Stimulated activated naive CD8-positive, alpha-beta T cell treated with anti-CD3 and anti-CD28 coated beads, Interleukin-15, amount 100 ng/mL, for 72 hours (primary cell): Measurements from ENCODE around the gene NEK4.

Experiments
- ATAC-seq: fragments of 150-1000 bp; cut with Tn5 transposase; 2 replicates; pipeline ENCODE4 v1.10.0; 2021; ENCODE audit warnings: mild to moderate bottlenecking, moderate library complexity
- DNase-seq, 2 donors: peaks; one replicate each; pipeline ENCODE4 v3.0.0; 2021 to 2022
- H3K27ac Mint-ChIP-seq, 2 donors: one replicate each; pipeline ENCODE4 v1.8.0; 2022; ENCODE audit warnings: mild to moderate bottlenecking in 2 of 2, mixed read lengths in 2 of 2, moderate library complexity in 2 of 2
- H3K27me3 Mint-ChIP-seq: one replicate; pipeline ENCODE4 v1.8.0; 2022; ENCODE audit warnings: mixed read lengths
- H3K4me1 Mint-ChIP-seq: one replicate; pipeline ENCODE4 v1.8.0; 2022; ENCODE audit warnings: mild to moderate bottlenecking, mixed read lengths
- H3K4me3 Mint-ChIP-seq, 2 donors: one replicate each; pipeline ENCODE4 v1.8.0; 2022; ENCODE audit warnings: mild to moderate bottlenecking in 2 of 2, mixed read lengths in 2 of 2, moderate library complexity in 1 of 2
- H3K9me3 Mint-ChIP-seq, 2 donors: one replicate each; pipeline ENCODE4 v1.8.0; 2022; ENCODE audit warnings: mixed read lengths in 2 of 2

NEK4 gene

DNA sequence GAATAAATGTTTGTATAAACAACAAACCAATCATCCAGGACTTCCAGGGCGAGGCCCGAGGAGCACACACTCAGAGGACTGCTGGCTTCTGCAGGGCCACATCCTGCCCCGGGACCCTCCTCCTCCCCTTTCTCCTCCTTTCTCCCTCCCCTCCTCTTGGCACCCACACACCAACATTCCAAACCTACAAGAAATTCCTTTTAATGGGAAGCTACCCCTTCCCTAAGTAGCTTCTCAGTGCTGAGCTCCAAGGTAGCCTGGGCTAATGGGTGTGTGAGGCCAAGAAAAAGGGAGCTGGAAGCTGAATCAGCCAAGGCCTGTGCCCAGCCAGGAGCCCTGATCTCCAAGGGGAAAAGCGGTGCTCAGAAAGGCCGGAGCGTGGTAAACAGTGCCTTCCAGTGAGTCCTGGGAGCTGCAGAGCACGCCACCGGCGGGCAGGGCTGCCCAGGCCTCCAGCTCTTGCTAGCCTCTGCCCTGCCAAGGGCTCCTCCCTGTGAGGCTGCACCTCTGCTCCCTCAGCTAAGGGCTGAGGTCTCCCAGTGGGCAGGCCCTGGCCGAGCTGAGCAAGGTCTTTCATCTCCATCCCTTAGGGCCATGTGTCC is 27.7 kb upstream of the NEK4 start:
- ATAC-seq (no peak), DNase-seq (no peak)
- H3K4me1 Mint-ChIP-seq = no peaks in the 10 kb centered on the region
- no peaks in the 10 kb centered on the region for H3K27me3 Mint-ChIP-seq
- no peaks in the 10 kb centered on the region for H3K9me3 Mint-ChIP-seq
- no peak overlapping the region for H3K4me3 Mint-ChIP-seq
- H3K27ac Mint-ChIP-seq = no peak overlapping the region

DNA sequence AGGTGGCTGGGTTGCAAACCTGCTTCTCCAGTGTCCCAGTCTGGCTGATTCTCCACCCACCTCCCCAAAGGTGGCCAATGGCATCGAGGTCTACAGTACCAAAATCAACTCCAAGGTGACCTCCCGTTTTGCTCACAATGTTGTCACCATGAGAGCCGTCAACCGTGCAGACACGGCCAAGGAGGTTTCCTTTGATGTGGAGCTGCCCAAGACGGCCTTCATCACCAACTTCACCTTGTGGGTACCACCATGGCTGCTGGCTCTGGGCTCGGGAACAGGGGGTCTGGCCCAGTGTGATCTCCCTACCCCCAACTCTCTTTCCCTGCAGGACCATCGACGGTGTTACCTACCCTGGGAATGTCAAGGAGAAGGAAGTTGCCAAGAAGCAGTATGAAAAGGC is 25.7 kb upstream of the NEK4 start:
- ATAC-seq = no peak
- DNase-seq = no peak
- Mint-ChIP-seq H3K9me3 (no peaks in the 10 kb centered on the region), H3K27ac (no peak overlapping the region), H3K4me1 (no peaks in the 10 kb centered on the region), H3K27me3 (no peaks in the 10 kb centered on the region), H3K4me3 (no peak overlapping the region)

DNA sequence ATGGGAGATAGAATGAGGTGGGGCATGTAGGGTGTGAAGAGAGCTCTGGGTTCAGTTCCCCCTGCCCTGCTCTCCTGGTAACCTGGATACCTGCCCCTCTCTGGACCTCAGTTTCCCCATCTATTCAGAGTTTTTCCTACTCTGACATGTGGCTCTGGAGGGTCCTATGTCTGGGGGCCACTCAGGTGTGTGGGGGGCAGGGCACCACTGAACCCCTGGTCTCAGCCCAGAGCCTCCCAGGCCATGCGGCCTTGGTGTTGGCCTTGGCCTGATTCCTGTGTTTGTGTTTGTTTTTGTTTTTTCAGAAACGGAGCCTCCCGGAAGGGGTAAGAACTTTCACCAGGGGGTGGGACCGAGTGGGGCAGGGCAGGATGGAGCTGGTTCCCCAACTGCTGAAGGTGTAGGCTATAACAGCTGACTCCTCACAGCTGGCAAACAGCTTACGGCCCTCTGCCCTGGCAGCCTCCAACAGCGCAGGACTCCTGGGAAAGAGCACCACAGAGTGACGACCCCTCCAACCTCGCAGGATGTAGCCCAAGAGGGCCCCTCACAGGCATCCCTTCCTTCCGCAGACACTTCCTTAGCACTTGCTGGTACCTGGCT is 24.7 kb upstream of the NEK4 start:
- Mint-ChIP-seq H3K4me3 (no peak overlapping the region), H3K27ac (no peak overlapping the region), H3K27me3 (no peaks in the 10 kb centered on the region), H3K9me3 (no peaks in the 10 kb centered on the region), H3K4me1 (no peaks in the 10 kb centered on the region)
- ATAC-seq = no peak
- DNase-seq = no peak

DNA sequence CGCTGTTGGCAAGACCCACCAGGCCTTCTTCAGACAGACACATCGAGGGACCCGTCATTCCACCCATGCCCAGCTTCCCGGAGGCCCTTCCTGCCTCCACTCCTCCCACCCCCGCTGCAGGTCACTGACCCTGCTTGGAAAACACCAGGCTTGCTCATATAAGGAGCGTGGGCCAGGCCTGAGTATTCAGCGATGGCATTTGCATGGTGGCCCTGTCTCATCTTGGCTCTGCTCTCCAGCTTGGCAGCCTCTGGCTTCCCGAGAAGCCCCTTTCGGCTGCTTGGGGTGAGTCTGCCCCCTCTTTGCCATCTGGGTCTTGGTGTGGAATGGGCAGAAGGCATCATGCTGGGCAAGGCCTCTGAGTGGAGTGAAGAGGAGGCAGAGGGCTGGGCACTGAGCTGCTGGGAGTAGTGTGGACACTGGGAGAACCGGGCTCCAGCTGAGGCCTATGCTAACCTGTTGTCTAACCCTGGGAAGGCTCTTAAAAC is 23.9 kb upstream of the NEK4 start, which contains the start of gene ITIH3:
TSS of gene ITIH3 (plus strand) at position 185 of the 488 bp plus-strand sequence. CDS start at position 193, 8 bp downstream.
- Mint-ChIP-seq H3K4me1 (no peaks in the 10 kb centered on the region), H3K27me3 (no peaks in the 10 kb centered on the region), H3K9me3 (no peaks in the 10 kb centered on the region), H3K4me3 (no peak within 1 kb of the TSS), H3K27ac (peak within 1 kb of the TSS in 1 of 2 donors; percentile 56)
- ATAC-seq = no peak
- DNase-seq = no peak

DNA sequence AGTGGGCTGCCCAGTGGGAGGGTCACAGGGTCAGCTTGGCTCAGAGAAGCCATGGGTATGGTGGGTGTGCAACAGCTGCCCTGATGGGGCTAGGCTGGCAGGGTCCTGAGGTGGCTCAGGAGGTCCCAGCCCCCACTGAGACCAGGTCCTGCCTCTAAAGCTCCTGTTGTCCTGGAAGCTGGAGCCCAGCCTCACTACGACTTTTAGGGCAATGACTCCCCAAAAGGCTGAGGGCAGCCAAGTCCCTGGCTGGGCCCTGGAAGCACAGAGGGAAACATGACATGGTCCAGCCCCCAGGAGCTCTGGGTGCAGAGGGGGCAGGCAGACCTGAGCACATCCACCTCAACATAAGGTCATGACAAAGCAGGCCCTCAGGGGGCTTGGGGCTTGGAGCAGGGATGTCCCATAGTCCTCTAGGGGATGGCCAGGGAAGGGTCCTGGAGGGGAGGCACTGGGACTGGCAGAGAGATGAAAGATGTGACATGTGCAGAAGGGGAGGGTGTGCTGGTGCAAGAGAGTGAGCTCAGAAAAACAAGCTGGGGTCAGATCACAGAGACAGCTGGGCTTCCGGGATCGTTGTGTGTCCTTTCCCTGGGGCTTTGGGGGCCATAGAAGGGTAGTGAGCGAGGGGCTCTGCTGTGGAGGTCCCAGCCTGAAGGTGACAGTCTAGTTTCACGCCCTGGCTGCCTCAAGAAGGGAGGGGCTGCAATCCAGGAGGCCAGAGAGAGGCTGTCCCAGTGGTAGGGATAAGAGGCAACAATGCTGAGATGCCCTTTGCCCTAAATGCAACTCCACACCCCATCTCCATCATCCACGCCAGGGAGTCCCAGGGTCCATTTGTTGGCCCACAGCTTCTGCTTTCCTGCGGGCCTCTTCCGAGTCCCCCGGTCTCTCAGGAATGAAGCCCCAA is 23.2 kb upstream of the NEK4 start:
- no peaks in the 10 kb centered on the region for H3K9me3 Mint-ChIP-seq
- DNase-seq (no peak), ATAC-seq (no peak)
- peak overlapping the region in 1 of 2 donors; percentile 56 for H3K27ac Mint-ChIP-seq
- H3K27me3 Mint-ChIP-seq = no peaks in the 10 kb centered on the region
- no peaks in the 10 kb centered on the region for H3K4me1 Mint-ChIP-seq
- H3K4me3 Mint-ChIP-seq = no peak overlapping the region

DNA sequence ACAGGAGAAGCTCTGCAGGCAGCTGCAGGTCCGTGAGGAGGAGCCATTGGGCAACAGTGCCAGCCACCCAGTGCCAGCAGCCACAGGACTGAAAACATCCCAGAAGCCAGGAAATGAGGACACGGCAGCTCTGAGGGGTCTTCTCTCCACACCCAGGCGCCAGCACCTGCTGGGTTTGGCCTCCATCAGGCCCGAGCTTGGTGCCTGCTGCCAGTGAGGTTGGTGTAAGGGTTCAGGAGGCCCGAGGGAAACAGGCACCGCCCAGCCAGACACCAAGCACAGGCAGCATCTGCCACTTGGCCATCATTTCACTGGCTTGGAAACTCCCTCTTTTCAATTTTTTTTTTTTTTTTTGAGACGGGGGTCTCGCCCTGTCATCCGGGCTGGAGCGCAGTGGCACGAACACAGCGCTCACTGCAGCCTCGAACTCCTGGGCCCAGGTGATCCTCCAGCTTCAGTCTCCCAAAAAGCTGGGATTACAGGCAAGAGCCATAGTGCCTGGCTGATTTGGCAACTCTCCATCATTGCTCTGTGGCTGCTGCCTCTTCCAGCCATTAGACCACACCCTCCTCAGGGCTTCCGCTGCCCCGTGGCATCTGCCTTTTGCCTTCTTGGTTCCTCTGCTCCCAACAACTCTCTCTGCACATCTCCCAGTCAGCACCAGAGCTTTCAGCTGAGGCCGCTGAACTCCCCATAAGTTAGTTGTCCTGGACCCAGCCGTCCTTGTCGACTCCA is 22.4 kb upstream of the NEK4 start:
- Mint-ChIP-seq H3K27me3 (no peaks in the 10 kb centered on the region), H3K4me3 (no peak overlapping the region), H3K4me1 (no peaks in the 10 kb centered on the region), H3K27ac (no peak overlapping the region), H3K9me3 (no peaks in the 10 kb centered on the region)
- DNase-seq (no peak), ATAC-seq (no peak)

DNA sequence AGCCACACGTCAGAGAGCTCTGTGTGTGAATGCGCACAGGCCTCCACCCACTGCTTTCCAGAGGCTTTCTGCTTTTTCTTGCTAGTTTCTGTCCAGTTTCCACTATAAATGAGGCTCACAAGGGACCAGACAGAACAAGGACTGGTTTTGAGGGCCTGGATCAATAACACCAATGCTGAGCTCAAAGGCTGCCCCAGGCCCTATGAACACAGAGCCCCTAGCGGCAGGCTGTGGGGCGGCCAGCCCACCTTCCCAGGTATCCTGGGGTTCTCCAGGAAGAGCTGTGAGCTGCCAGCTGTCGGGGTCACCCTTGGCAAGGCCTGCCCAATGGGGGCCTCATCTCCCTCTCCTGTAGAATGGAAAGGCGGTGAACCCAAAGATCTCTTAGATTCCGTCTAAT is 21.7 kb upstream of the NEK4 start:
- Mint-ChIP-seq H3K27ac (peak overlapping the region; percentile 30 to 68), H3K4me3 (no peak overlapping the region), H3K4me1 (no peaks in the 10 kb centered on the region), H3K9me3 (no peaks in the 10 kb centered on the region), H3K27me3 (no peaks in the 10 kb centered on the region)
- DNase-seq (no peak), ATAC-seq (no peak)

DNA sequence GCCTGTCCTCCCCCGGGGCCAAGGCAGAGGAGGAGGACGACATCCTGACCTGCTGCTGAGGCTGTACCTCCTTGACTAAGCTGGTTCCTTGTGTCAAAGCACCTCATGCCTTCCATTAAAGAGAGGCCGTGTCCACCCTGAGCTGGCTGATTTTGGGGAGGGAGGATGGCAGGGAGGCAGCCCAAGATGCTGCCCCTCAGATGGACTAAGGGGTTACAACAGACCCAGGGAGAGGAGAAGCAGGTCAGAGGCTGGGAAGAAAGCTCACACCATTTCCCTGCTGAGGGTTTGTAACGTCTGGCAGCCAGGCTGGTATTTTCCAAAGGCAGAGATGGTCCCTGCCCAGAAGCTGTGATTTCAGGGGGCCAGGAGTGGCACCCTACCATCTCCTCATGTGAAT is 21.2 kb upstream of the NEK4 start:
- no peaks in the 10 kb centered on the region for H3K9me3 Mint-ChIP-seq
- DNase-seq (no peak), ATAC-seq (no peak)
- H3K4me3 Mint-ChIP-seq = no peak overlapping the region
- H3K27ac Mint-ChIP-seq = no peak overlapping the region
- H3K4me1 Mint-ChIP-seq = no peaks in the 10 kb centered on the region
- no peaks in the 10 kb centered on the region for H3K27me3 Mint-ChIP-seq

DNA sequence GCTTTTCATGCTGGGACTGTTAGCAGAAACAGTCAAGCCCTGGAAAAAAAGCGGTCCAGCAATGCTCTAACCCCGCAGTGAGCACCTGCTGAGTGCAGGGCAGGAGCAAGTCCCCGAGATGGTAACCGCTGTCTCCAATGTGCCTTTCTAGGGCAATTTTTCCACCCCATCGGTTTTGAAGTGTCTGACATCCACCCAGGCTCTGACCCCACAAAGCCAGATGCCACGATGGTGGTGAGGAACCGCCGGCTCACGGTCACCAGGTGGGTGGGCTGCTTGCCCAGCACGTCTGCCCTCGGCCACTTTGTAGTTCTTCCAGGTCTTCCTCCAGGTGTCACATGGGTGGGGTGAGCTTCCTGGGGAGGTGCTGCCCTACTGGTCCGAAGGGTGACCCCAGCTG is 20.6 kb upstream of the NEK4 start:
- no peak overlapping the region for H3K27ac Mint-ChIP-seq
- DNase-seq (no peak), ATAC-seq (no peak)
- H3K4me3 Mint-ChIP-seq = no peak overlapping the region
- H3K9me3 Mint-ChIP-seq = no peaks in the 10 kb centered on the region
- H3K4me1 Mint-ChIP-seq = no peaks in the 10 kb centered on the region
- no peaks in the 10 kb centered on the region for H3K27me3 Mint-ChIP-seq

DNA sequence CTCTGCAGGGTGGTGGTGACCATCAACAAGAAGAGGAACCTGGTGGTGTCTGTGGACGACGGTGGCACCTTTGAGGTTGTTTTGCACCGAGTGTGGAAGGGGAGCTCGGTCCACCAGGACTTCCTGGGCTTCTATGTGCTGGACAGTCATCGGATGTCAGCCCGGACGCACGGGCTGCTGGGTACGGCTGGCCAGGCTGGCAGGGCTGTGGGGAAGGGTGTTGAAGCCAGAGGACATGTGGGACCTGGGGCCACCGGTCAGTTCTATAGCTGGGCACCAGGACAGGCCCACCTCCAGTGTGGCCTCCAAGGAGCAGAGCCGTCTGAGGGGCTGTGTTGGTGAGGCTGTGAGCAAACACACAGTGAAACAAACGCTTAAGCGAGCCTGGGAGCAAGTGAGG is 20.0 kb upstream of the NEK4 start:
- no peak overlapping the region for H3K27ac Mint-ChIP-seq
- H3K4me3 Mint-ChIP-seq = no peak overlapping the region
- H3K9me3 Mint-ChIP-seq = no peaks in the 10 kb centered on the region
- H3K27me3 Mint-ChIP-seq = no peaks in the 10 kb centered on the region
- no peak for DNase-seq
- H3K4me1 Mint-ChIP-seq = no peaks in the 10 kb centered on the region
- ATAC-seq = no peak

DNA sequence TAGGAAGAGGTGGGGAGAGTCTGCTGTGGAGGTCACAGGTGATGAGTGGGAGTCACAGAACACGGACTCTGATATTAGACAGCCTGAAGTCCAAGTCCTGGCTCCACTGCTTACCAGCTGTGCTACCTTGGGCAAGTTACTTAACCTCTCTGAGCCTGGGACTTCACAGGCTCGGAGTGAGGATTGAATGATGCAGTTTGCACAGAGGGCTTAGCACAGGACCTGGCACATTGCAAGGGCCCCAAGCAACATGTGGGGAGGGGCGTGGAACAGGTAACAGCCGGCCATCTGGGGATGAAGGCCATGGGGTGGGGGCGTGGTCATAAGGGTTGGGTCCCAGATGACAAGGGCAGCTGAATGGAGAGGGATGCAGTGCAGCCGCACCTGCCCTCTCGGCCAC is 19.6 kb upstream of the NEK4 start:
- no peak for ATAC-seq

DNA sequence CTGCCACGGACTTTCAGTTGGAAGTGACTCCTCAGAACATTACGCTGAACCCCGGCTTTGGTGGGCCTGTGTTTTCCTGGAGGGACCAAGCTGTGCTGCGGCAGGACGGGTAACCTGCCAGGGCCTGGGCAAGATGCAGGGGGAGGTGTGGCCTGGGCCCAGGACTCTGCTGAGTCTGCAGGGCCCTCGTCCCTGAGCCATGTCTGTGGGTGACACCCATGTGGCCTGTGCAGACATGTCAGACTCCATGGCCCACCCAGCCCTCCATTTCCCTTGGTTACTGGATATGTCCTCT is 19.0 kb upstream of the NEK4 start:
- Mint-ChIP-seq H3K27me3 (no peaks in the 10 kb centered on the region), H3K9me3 (no peaks in the 10 kb centered on the region), H3K4me3 (no peak overlapping the region), H3K4me1 (no peaks in the 10 kb centered on the region), H3K27ac (no peak overlapping the region)
- no peak for DNase-seq
- no peak for ATAC-seq

More for the DNA sequence above, 19.6 kb upstream of the NEK4 start:
- no peaks in the 10 kb centered on the region for H3K27me3 Mint-ChIP-seq
- H3K9me3 Mint-ChIP-seq = no peaks in the 10 kb centered on the region
- no peak overlapping the region for H3K27ac Mint-ChIP-seq
- no peak for DNase-seq
- no peaks in the 10 kb centered on the region for H3K4me1 Mint-ChIP-seq
- no peak overlapping the region for H3K4me3 Mint-ChIP-seq

DNA sequence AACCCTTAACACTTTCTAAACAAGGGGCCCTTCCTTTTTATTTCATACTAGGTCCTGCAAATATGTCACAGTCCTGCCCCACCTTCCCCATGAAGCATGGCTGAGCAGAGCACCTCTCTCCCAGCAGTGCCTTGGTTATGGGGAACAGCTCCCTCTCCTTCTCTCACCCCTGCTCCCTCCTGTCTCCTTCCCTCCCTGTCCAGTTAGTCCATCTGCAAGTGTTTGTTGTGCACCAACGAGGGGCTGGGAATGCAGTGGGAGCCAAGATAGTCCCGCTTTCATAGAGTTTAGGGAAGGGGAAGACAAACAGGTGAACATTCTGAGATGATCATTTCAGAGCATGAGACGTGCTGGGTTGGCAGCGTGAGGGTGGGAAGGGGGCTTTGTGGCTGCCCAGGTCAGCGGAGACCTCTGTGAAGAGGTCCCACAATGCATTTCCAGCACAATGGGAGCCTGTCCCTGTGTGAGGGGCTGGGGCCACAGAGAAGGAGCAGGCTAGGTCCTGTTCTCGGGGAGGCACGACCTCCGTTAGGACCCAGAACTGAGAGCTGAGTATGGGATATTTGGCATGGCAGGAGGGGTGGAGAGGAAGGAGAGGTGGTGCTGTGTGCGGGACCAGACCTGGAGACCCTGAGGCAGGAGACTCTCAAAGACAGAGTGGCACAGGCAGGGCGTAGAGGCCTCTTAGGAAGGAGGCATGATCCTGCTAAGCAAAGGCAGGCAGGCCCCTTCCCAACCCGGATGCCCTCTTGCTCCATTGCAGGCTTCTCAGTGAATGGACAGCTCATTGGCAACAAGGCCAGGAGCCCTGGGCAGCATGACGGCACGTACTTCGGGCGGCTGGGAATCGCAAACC is 18.4 kb upstream of the NEK4 start:
- Mint-ChIP-seq H3K9me3 (no peaks in the 10 kb centered on the region), H3K4me3 (no peak overlapping the region), H3K27ac (peak overlapping the region in 1 of 2 donors; percentile 72), H3K27me3 (no peaks in the 10 kb centered on the region), H3K4me1 (no peaks in the 10 kb centered on the region)
- DNase-seq (no peak), ATAC-seq (no peak)

DNA sequence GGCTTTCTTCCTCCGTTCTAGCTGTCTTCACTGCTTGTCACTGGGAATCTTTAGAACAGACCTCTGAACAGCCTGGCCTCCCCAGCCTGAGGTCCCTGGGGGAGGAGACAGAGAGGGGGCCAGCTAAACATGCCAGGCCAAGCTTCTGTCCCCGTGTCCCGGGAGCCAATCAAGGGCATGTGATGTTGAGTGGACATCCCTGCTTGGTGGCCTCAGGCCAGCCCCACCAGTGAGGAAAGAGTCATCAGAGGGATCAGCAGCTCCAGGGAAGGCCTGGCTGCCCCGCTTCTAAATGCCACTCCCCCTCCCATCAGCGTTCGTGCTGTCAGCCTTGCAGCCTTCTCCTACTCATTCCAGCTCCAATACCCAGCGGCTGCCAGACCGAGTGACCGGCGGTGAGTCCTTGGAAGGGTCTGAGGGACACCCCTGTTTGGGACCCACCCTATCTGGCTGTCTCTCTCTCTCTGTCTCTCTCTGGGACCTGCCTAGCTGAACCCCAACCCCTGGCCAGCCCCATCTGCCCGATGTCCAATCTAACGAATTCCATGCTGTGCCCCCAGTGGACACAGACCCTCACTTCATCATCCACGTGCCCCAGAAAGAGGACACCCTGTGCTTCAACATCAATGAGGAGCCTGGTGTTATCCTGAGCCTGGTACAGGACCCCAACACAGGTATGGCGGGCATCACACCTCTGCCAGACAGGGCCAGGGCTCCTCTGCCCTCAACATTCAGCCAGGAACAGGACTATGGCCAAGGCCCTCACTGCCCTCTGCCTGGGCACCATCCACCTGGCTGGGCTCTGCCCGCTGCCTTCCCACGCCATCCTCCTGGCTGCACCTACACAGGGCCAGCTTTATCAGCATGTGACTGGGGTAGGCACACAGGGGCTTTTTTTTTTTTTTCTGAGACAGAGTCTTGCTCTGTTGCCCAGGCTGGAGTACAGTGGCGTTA is 17.2 kb upstream of the NEK4 start:
- DNase-seq (no peak), ATAC-seq (no peak)
- Mint-ChIP-seq H3K4me3 (no peak overlapping the region), H3K27me3 (no peaks in the 10 kb centered on the region), H3K9me3 (no peaks in the 10 kb centered on the region), H3K4me1 (no peaks in the 10 kb centered on the region), H3K27ac (no peak overlapping the region)
